Fibroblast of lung (primary cell): ENCODE measurements around the gene INTS1. TPM values are rescaled to one million over a fixed set of nuclear protein-coding genes. Genes with fewer than 3 reads are reported as not detected.

Experiments used
- DNase-seq, 2 donors: peaks; one replicate each; pipeline versions ENCODE4 v3.0.0 to v3.0.0-alpha.2; 2010; ENCODE audit warnings: low read depth in 2 of 2
- H2AFZ ChIP-seq: 2 replicates; pipeline ENCODE4 v1.5.1; 2012; ENCODE audit warnings: low read length, control low read depth, inconsistent platforms
- H3K27ac ChIP-seq: 2 replicates; pipeline ENCODE4 v1.5.1; 2011; ENCODE audit warnings: low read length, control low read depth; ENCODE audit not compliant: insufficient read depth
- H3K27me3 ChIP-seq: 2 replicates; pipeline ENCODE4 v1.5.1; 2011; ENCODE audit warnings: mild to moderate bottlenecking, low read length; ENCODE audit not compliant: control insufficient read depth, insufficient read depth
- H3K36me3 ChIP-seq: 2 replicates; pipeline ENCODE4 v1.5.1; 2011; ENCODE audit warnings: low read length; ENCODE audit not compliant: control insufficient read depth, insufficient read depth
- H3K4me1 ChIP-seq: 2 replicates; pipeline ENCODE4 v1.5.1; 2011; ENCODE audit warnings: low read length; ENCODE audit not compliant: control insufficient read depth, insufficient read depth; ENCODE audit errors: extremely low read depth
- H3K4me2 ChIP-seq: 2 replicates; pipeline ENCODE4 v1.5.1; 2011; ENCODE audit warnings: low read length, control low read depth; ENCODE audit not compliant: insufficient read depth; ENCODE audit errors: extremely low read depth
- H3K4me3 ChIP-seq, 4 experiments: fragments of 200-600 bp in 1 of 4; sonication (generic) in 1 of 4; replicated peaks in 1 of 4; 2 replicates each; pipeline ENCODE4 v1.5.1; 2011 to 2016; ENCODE audit warnings: low read length in 4 of 4, low read depth in 3 of 4, mild to moderate bottlenecking in 3 of 4, control low read depth in 2 of 4, inconsistent platforms in 1 of 4, mixed read lengths in 1 of 4; ENCODE audit not compliant: insufficient read depth in 1 of 4; ENCODE audit errors: control extremely low read depth in 1 of 4
- H3K79me2 ChIP-seq: 2 replicates; pipeline ENCODE4 v1.5.1; 2012; ENCODE audit warnings: mild to moderate bottlenecking, low read length, inconsistent platforms; ENCODE audit not compliant: control insufficient read depth, insufficient read depth
- H3K9ac ChIP-seq: 2 replicates; pipeline ENCODE4 v1.5.1; 2011; ENCODE audit warnings: mild to moderate bottlenecking, low read length, control low read depth; ENCODE audit not compliant: insufficient read depth
- H3K9me3 ChIP-seq: 2 replicates; pipeline ENCODE4 v1.5.1; 2012; ENCODE audit warnings: low read depth, low read length; ENCODE audit not compliant: control insufficient read depth, insufficient read depth
- H4K20me1 ChIP-seq: 2 replicates; pipeline ENCODE4 v1.5.1; 2011; ENCODE audit warnings: low read length; ENCODE audit not compliant: control insufficient read depth, insufficient read depth; ENCODE audit errors: extremely low read depth
- EZH2 ChIP-seq: IDR thresholded peaks from 2 replicates; pipeline ENCODE4 v1.5.1; 2012; ENCODE audit warnings: low read length, control low read depth, mild to moderate bottlenecking; ENCODE audit errors: missing control alignments
- polyA plus RNA-seq, 2 donors: library from polyadenylated mRNA; depleted of rRNA in 1 of 2; stranded (reverse) in 1 of 2; unstranded in 1 of 2; fragments of >200 nt; gene quantifications; 2 replicates each; pipeline ENCODE4 v1.2.1, GENCODE V29; 2011 to 2012; ENCODE audit warnings: missing spikeins in 1 of 2
- total RNA-seq: library from RNA; depleted of rRNA; stranded (reverse); fragments of >200 nt; gene quantifications from 2 replicates; pipeline ENCODE4 v1.2.1, GENCODE V29; 2014
- TF ChIP-seq, protein P1 (sequence below), 2 donors: IDR thresholded peaks in 1 of 2; conservative IDR thresholded peaks in 1 of 2; 1 replicate in 1 of 2; 2 replicates in 1 of 2; pipeline ENCODE4 v1.5.1; 2011 to 2012; ENCODE audit warnings: low read length in 2 of 2, control low read depth in 1 of 2, inconsistent platforms in 1 of 2, low read depth in 1 of 2, mild to moderate bottlenecking in 1 of 2

The INTS1 gene
- total and polyA plus RNA-seq, 2 donors (not counting 1 experiment from before 2014, with no cell fraction given), result 7.1 to 35.5 TPM

DNA sequence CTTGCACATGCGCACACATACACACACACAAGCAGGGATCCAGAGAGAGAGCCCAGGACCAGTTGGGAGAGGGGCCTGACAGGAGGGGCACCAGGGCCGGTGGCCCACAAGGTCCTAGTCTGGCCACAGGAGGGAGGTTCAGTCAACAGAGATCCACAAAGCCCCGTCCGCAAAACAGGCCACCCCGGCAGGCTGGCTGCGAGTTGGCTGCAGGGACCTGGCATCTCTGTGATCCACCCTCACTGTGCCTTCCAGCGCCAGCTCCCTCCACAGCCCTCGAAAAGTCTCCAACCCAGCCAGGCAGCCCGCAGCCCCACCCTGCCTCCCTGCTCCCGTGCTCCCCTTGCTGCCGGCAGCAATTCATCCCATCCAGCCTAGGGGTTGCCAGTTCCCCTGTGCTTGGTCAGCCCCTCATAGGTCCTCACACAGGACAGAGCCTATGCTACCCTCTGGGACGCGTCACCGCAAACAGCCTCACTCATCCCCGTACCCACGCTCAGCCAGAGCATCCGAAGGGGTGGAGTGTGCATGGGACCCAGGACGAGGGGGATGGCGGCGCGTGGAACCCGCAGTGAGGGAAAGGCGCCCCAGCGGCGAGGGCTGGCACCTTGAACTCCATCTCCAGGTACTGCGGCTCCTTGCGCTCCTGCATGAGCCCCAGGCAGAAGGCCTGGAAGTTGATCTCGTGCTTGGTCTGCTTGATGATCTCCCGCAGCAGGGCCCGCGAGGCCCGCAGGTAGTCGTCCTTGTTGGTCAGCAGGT, 7.5 kb downstream of the INTS1 start:
- H3K4me2 ChIP-seq, result no peak overlapping the region
- H3K36me3 ChIP-seq, result peaks cover 24% of the 10 kb centered on the region
- H3K27me3 ChIP-seq, result no peaks in the 10 kb centered on the region
- no peak for DNase-seq
- no peak overlapping the region for H3K4me3 ChIP-seq
- H2AFZ ChIP-seq, result no peak overlapping the region
- H3K79me2 ChIP-seq, result peaks cover 7% of the 10 kb centered on the region
- no peaks in the 10 kb centered on the region for H3K9me3 ChIP-seq
- H4K20me1 ChIP-seq, result no peaks in the 10 kb centered on the region
- no peak overlapping the region for H3K9ac ChIP-seq
- TF ChIP-seq, protein P1, sequence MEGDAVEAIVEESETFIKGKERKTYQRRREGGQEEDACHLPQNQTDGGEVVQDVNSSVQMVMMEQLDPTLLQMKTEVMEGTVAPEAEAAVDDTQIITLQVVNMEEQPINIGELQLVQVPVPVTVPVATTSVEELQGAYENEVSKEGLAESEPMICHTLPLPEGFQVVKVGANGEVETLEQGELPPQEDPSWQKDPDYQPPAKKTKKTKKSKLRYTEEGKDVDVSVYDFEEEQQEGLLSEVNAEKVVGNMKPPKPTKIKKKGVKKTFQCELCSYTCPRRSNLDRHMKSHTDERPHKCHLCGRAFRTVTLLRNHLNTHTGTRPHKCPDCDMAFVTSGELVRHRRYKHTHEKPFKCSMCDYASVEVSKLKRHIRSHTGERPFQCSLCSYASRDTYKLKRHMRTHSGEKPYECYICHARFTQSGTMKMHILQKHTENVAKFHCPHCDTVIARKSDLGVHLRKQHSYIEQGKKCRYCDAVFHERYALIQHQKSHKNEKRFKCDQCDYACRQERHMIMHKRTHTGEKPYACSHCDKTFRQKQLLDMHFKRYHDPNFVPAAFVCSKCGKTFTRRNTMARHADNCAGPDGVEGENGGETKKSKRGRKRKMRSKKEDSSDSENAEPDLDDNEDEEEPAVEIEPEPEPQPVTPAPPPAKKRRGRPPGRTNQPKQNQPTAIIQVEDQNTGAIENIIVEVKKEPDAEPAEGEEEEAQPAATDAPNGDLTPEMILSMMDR (conservative IDR thresholded peaks at IDR 0.05 in 1 of 2, IDR thresholded peaks at IDR 0.05 in 1 of 2; ENCODE audit: low read depth in 1 of 2, low read length in 2 of 2), result no peak
- no peak for TF ChIP-seq EZH2
- no peaks in the 10 kb centered on the region for H3K4me1 ChIP-seq
- no peak overlapping the region for H3K27ac ChIP-seq

DNA sequence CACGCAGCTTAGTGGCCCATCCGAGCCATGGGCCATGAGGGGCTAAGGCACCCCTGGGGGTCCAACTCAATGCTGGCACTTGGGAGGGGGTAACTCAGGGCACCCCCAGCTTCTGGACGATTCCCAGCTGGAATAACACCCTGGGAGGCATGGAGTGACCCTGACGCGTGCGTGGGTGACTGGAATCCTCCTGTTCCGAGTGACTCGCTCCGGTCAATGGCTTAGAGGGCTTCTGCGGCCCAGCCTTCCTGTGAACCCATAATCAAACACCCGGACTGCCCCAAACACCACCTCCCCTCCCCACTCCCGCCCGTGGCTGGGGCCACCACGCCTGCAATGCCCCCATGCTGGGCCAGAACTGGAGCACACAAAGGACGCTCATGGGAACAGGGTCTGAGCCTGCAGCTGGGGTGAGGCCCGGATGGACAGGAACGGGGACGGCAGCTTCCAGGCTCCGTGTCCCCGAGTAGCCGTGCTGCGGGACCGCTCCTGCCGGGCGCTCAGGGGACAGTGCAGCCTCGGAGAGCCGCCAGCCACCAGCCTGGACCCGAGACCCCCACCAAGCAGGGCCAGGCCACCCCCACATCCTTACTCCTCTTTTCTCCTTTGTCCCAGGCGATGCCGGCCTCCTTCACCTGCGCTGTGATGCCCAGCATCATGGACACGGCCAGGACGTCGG, 8.5 kb downstream of the INTS1 start:
- no peak overlapping the region for H3K4me2 ChIP-seq
- H4K20me1 ChIP-seq, result no peaks in the 10 kb centered on the region
- H2AFZ ChIP-seq, result no peak overlapping the region
- no peak overlapping the region for H3K27ac ChIP-seq
- no peak for DNase-seq
- peaks cover 4% of the 10 kb centered on the region for H3K79me2 ChIP-seq
- no peak overlapping the region for H3K4me3 ChIP-seq
- H3K27me3 ChIP-seq, result no peaks in the 10 kb centered on the region
- H3K9ac ChIP-seq, result no peak overlapping the region
- H3K4me1 ChIP-seq, result no peaks in the 10 kb centered on the region
- no peak for TF ChIP-seq EZH2
- TF ChIP-seq, protein P1 (conservative IDR thresholded peaks at IDR 0.05 in 1 of 2, IDR thresholded peaks at IDR 0.05 in 1 of 2; ENCODE audit: low read depth in 1 of 2, low read length in 2 of 2), result no peak
- peaks cover 21% of the 10 kb centered on the region for H3K36me3 ChIP-seq
- H3K9me3 ChIP-seq, result no peaks in the 10 kb centered on the region

DNA sequence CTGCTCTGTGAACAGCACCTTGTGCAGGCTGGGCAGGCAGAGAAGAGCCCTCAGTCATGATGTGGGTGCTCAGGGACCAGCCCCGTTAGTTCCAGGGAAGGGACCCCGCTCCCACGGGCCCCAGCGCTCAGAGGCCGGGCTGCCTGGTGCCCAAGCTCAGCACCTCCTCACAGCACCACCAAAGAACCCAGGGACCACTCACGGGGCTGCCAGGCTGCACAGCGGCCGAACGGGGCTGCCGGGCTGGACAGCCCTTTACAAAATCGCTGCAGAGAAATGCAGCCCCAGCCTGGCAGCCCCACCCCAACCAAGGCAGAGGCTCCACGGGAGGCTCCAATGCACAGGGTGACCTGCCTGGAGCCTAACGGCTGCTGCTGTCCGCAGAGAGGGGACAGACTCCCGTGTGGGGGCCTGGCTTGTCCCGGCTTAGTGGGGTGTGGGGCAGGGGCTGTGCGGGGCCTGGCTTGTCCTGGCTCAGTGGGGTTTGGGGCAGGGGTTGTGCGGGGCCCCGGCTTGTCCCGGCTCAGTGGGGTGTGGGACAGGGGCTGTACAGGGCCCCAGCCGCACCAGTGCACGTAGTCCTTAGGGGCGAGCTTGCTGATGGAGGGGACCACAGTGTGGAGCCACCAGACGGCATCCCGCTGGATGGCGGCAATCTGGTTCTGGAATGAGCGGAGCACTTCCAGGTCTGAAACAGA, 9.2 kb downstream of the INTS1 start:
- no peak for DNase-seq
- no peaks in the 10 kb centered on the region for H3K9me3 ChIP-seq
- no peak overlapping the region for H3K4me3 ChIP-seq
- TF ChIP-seq, protein P1 (conservative IDR thresholded peaks at IDR 0.05 in 1 of 2, IDR thresholded peaks at IDR 0.05 in 1 of 2; ENCODE audit: low read depth in 1 of 2, low read length in 2 of 2), result no peak
- TF ChIP-seq EZH2, result no peak
- H3K27me3 ChIP-seq, result no peaks in the 10 kb centered on the region
- H3K79me2 ChIP-seq, result no peaks in the 10 kb centered on the region
- peaks cover 18% of the 10 kb centered on the region for H3K36me3 ChIP-seq
- no peak overlapping the region for H3K27ac ChIP-seq
- no peak overlapping the region for H3K4me2 ChIP-seq
- H2AFZ ChIP-seq, result no peak overlapping the region
- H3K9ac ChIP-seq, result no peak overlapping the region
- no peaks in the 10 kb centered on the region for H3K4me1 ChIP-seq
- no peaks in the 10 kb centered on the region for H4K20me1 ChIP-seq
